ENCODE measurements around the gene APOL6.

- TF ChIP-seq CTCF (IDR thresholded peaks at IDR 0.05) (no peak), EZH2phosphoT487 (IDR thresholded peaks at IDR 0.05) (no peak), EZH2 (IDR thresholded peaks at IDR 0.05) (no peak)
Observed at GRCh38 chr22:35619336-35620094, 28.7 kb upstream of the APOL6 start.
